ENCODE data around the gene DNMT1.

DNA sequence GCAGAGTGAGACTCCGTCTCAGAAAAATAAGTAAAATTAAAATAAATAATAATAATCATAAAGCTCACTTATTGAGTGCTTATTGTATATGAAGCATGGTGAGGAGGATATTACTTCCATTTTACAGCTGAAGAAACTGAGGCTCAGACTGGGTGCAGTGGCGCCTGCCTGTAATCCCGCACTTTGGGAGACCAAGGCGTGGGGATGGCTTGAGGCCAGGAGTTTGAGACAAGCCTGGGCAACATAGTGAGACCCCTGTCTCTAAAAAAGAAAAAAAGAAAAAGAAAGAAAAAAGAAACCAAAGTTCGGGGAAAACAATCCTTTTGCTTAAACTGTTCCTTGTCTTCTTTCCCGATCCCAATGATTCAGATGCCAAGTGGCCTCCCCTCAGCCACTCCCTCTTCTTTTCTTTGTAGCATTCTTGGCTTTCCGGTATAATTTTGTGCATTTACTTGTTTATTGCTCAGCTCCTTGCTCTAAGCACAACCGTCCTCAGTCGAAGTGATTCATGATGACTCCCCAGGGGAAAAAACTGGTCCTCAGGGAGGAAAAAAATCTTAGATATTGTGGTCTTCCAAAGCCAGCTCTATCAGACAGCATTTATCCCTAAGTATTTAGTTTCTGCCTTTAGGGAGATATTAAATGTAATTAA is 74.1 kb downstream of the DNMT1 start:
- TF ChIP-seq, protein P1, sequence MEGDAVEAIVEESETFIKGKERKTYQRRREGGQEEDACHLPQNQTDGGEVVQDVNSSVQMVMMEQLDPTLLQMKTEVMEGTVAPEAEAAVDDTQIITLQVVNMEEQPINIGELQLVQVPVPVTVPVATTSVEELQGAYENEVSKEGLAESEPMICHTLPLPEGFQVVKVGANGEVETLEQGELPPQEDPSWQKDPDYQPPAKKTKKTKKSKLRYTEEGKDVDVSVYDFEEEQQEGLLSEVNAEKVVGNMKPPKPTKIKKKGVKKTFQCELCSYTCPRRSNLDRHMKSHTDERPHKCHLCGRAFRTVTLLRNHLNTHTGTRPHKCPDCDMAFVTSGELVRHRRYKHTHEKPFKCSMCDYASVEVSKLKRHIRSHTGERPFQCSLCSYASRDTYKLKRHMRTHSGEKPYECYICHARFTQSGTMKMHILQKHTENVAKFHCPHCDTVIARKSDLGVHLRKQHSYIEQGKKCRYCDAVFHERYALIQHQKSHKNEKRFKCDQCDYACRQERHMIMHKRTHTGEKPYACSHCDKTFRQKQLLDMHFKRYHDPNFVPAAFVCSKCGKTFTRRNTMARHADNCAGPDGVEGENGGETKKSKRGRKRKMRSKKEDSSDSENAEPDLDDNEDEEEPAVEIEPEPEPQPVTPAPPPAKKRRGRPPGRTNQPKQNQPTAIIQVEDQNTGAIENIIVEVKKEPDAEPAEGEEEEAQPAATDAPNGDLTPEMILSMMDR (IDR thresholded peaks at IDR 0.05), result no peak
- TF ChIP-seq, protein P2, sequence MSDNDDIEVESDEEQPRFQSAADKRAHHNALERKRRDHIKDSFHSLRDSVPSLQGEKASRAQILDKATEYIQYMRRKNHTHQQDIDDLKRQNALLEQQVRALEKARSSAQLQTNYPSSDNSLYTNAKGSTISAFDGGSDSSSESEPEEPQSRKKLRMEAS (CRISPR knock-in tag; IDR thresholded peaks at IDR 0.05), result no peak
- TF ChIP-seq CREB1 (CRISPR knock-in tag; IDR thresholded peaks at IDR 0.05), result no peak
- TF ChIP-seq, protein P3, sequence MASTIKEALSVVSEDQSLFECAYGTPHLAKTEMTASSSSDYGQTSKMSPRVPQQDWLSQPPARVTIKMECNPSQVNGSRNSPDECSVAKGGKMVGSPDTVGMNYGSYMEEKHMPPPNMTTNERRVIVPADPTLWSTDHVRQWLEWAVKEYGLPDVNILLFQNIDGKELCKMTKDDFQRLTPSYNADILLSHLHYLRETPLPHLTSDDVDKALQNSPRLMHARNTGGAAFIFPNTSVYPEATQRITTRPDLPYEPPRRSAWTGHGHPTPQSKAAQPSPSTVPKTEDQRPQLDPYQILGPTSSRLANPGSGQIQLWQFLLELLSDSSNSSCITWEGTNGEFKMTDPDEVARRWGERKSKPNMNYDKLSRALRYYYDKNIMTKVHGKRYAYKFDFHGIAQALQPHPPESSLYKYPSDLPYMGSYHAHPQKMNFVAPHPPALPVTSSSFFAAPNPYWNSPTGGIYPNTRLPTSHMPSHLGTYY (CRISPR knock-in tag; IDR thresholded peaks at IDR 0.05), result no peak
- TF ChIP-seq, protein P4, sequence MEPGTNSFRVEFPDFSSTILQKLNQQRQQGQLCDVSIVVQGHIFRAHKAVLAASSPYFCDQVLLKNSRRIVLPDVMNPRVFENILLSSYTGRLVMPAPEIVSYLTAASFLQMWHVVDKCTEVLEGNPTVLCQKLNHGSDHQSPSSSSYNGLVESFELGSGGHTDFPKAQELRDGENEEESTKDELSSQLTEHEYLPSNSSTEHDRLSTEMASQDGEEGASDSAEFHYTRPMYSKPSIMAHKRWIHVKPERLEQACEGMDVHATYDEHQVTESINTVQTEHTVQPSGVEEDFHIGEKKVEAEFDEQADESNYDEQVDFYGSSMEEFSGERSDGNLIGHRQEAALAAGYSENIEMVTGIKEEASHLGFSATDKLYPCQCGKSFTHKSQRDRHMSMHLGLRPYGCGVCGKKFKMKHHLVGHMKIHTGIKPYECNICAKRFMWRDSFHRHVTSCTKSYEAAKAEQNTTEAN (CRISPR knock-in tag; IDR thresholded peaks at IDR 0.05), result no peak

Measured in WTC11 (cell line).